ENCODE results near the gene DGKQ. TPM values are rescaled to one million over a fixed set of nuclear protein-coding genes. Genes with fewer than 3 reads are reported as not detected.

DGKQ gene
- total and polyA plus RNA-seq, 2 experiments from 2014 or later: 4.0 to 22.4 TPM

DNA sequence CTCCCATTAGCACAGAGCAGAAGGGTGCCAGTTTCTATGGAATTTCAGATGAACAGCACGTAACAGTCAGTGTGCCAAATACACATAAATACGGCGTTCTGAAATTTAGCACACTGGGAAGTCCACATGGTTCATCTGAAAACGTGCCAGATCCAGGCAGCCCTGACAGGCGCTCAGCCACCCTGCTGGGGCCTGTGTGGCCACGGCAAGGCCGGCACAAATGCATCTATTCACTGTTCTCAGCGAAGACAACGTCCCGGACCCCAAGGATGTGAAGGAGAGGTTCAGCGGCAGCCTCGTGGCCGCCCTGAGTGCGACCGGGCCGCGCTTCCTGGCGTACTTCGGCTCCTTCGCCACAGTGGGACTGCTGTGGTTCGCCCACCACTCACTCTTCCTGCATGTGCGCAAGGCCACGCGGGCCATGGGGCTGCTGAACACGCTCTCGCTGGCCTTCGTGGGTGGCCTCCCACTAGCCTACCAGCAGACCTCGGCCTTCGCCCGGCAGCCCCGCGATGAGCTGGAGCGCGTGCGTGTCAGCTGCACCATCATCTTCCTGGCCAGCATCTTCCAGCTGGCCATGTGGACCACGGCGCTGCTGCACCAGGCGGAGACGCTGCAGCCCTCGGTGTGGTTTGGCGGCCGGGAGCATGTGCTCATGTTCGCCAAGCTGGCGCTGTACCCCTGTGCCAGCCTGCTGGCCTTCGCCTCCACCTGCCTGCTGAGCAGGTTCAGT lies 15.6 kb downstream of the DGKQ start:
- no peak overlapping the region for H3K27ac Mint-ChIP-seq
- H3K4me3 ChIP-seq: no peak overlapping the region
- no peaks in the 10 kb centered on the region for H3F3A ChIP-seq (replicated peaks; ENCODE audit: low read depth)
- no peaks in the 10 kb centered on the region; the same call in 2 of the 3 replicates for H3K36me3 Mint-ChIP-seq (ENCODE audit: low read depth)
- H3K79me2 ChIP-seq (replicated peaks; ENCODE audit: insufficient read depth): no peaks in the 10 kb centered on the region
- H3K9me3 Mint-ChIP-seq: no peaks in the 10 kb centered on the region
- peaks cover 1% of the 10 kb centered on the region for H3K27me3 Mint-ChIP-seq (ENCODE audit: insufficient read depth, low read depth, poor library complexity)
- H3K27me3 ChIP-seq (ENCODE audit: insufficient read depth): no peaks in the 10 kb centered on the region
- no peak overlapping the region for H3K4me2 ChIP-seq
- ATAC-seq: no peak
- H3K9me2 ChIP-seq (ENCODE audit: insufficient read depth): no peaks in the 10 kb centered on the region
- no peaks in the 10 kb centered on the region for H3K4me1 Mint-ChIP-seq
- H3K4me1 ChIP-seq (ENCODE audit: insufficient read depth): no peaks in the 10 kb centered on the region
- H3K27ac ChIP-seq (ENCODE audit: low read depth): no peak overlapping the region
- no peaks in the 10 kb centered on the region for H3K36me3 ChIP-seq (ENCODE audit: insufficient read depth)
- DNase-seq (ENCODE audit: low spot score): no peak
- no peak overlapping the region for H3K4me3 Mint-ChIP-seq
- H4K20me1 ChIP-seq (replicated peaks; ENCODE audit: insufficient read depth): no peaks in the 10 kb centered on the region; the same call in 1 of the 2 replicates
- TF ChIP-seq, protein P1, sequence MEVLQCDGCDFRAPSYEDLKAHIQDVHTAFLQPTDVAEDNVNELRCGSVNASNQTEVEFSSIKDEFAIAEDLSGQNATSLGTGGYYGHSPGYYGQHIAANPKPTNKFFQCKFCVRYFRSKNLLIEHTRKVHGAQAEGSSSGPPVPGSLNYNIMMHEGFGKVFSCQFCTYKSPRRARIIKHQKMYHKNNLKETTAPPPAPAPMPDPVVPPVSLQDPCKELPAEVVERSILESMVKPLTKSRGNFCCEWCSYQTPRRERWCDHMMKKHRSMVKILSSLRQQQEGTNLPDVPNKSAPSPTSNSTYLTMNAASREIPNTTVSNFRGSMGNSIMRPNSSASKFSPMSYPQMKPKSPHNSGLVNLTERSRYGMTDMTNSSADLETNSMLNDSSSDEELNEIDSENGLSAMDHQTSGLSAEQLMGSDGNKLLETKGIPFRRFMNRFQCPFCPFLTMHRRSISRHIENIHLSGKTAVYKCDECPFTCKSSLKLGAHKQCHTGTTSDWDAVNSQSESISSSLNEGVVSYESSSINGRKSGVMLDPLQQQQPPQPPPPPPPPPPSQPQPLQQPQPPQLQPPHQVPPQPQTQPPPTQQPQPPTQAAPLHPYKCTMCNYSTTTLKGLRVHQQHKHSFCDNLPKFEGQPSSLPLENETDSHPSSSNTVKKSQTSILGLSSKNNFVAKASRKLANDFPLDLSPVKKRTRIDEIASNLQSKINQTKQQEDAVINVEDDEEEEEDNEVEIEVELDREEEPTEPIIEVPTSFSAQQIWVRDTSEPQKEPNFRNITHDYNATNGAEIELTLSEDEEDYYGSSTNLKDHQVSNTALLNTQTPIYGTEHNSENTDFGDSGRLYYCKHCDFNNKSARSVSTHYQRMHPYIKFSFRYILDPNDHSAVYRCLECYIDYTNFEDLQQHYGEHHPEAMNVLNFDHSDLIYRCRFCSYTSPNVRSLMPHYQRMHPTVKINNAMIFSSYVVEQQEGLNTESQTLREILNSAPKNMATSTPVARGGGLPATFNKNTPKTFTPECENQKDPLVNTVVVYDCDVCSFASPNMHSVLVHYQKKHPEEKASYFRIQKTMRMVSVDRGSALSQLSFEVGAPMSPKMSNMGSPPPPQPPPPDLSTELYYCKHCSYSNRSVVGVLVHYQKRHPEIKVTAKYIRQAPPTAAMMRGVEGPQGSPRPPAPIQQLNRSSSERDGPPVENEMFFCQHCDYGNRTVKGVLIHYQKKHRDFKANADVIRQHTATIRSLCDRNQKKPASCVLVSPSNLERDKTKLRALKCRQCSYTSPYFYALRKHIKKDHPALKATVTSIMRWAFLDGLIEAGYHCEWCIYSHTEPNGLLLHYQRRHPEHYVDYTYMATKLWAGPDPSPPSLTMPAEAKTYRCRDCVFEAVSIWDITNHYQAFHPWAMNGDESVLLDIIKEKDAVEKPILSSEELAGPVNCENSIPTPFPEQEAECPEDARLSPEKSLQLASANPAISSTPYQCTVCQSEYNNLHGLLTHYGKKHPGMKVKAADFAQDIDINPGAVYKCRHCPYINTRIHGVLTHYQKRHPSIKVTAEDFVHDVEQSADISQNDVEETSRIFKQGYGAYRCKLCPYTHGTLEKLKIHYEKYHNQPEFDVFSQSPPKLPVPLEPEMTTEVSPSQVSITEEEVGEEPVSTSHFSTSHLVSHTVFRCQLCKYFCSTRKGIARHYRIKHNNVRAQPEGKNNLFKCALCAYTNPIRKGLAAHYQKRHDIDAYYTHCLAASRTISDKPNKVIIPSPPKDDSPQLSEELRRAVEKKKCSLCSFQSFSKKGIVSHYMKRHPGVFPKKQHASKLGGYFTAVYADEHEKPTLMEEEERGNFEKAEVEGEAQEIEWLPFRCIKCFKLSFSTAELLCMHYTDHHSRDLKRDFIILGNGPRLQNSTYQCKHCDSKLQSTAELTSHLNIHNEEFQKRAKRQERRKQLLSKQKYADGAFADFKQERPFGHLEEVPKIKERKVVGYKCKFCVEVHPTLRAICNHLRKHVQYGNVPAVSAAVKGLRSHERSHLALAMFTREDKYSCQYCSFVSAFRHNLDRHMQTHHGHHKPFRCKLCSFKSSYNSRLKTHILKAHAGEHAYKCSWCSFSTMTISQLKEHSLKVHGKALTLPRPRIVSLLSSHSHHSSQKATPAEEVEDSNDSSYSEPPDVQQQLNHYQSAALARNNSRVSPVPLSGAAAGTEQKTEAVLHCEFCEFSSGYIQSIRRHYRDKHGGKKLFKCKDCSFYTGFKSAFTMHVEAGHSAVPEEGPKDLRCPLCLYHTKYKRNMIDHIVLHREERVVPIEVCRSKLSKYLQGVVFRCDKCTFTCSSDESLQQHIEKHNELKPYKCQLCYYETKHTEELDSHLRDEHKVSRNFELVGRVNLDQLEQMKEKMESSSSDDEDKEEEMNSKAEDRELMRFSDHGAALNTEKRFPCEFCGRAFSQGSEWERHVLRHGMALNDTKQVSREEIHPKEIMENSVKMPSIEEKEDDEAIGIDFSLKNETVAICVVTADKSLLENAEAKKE (CRISPR knock-in tag; IDR thresholded peaks at IDR 0.05): no peak
- no peak for TF ChIP-seq EZH2phosphoT487 (IDR thresholded peaks at IDR 0.05; ENCODE audit: unreplicated experiment)
- no peak for TF ChIP-seq ZNF114 (CRISPR knock-in tag; IDR thresholded peaks at IDR 0.05)
- TF ChIP-seq EZH2 (IDR thresholded peaks at IDR 0.05; ENCODE audit: low read depth, unreplicated experiment): no peak
- TF ChIP-seq NANOG (IDR thresholded peaks at IDR 0.05; ENCODE audit: borderline replicate concordance): no peak
- TF ChIP-seq, protein P2, sequence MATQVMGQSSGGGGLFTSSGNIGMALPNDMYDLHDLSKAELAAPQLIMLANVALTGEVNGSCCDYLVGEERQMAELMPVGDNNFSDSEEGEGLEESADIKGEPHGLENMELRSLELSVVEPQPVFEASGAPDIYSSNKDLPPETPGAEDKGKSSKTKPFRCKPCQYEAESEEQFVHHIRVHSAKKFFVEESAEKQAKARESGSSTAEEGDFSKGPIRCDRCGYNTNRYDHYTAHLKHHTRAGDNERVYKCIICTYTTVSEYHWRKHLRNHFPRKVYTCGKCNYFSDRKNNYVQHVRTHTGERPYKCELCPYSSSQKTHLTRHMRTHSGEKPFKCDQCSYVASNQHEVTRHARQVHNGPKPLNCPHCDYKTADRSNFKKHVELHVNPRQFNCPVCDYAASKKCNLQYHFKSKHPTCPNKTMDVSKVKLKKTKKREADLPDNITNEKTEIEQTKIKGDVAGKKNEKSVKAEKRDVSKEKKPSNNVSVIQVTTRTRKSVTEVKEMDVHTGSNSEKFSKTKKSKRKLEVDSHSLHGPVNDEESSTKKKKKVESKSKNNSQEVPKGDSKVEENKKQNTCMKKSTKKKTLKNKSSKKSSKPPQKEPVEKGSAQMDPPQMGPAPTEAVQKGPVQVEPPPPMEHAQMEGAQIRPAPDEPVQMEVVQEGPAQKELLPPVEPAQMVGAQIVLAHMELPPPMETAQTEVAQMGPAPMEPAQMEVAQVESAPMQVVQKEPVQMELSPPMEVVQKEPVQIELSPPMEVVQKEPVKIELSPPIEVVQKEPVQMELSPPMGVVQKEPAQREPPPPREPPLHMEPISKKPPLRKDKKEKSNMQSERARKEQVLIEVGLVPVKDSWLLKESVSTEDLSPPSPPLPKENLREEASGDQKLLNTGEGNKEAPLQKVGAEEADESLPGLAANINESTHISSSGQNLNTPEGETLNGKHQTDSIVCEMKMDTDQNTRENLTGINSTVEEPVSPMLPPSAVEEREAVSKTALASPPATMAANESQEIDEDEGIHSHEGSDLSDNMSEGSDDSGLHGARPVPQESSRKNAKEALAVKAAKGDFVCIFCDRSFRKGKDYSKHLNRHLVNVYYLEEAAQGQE (IDR thresholded peaks at IDR 0.05; ENCODE audit: unreplicated experiment): no peak
- TF ChIP-seq ZNF331 (CRISPR knock-in tag; IDR thresholded peaks at IDR 0.05; ENCODE audit: low read depth): no peak
- TF ChIP-seq, protein P3, sequence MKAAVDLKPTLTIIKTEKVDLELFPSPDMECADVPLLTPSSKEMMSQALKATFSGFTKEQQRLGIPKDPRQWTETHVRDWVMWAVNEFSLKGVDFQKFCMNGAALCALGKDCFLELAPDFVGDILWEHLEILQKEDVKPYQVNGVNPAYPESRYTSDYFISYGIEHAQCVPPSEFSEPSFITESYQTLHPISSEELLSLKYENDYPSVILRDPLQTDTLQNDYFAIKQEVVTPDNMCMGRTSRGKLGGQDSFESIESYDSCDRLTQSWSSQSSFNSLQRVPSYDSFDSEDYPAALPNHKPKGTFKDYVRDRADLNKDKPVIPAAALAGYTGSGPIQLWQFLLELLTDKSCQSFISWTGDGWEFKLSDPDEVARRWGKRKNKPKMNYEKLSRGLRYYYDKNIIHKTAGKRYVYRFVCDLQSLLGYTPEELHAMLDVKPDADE (IDR thresholded peaks at IDR 0.05): no peak
- no peak for TF ChIP-seq POLR2AphosphoS5 (IDR thresholded peaks at IDR 0.05; ENCODE audit: low read depth)
- no peak for TF ChIP-seq STAT1 (IDR thresholded peaks at IDR 0.05; ENCODE audit: unreplicated experiment)
- TF ChIP-seq, protein P4, sequence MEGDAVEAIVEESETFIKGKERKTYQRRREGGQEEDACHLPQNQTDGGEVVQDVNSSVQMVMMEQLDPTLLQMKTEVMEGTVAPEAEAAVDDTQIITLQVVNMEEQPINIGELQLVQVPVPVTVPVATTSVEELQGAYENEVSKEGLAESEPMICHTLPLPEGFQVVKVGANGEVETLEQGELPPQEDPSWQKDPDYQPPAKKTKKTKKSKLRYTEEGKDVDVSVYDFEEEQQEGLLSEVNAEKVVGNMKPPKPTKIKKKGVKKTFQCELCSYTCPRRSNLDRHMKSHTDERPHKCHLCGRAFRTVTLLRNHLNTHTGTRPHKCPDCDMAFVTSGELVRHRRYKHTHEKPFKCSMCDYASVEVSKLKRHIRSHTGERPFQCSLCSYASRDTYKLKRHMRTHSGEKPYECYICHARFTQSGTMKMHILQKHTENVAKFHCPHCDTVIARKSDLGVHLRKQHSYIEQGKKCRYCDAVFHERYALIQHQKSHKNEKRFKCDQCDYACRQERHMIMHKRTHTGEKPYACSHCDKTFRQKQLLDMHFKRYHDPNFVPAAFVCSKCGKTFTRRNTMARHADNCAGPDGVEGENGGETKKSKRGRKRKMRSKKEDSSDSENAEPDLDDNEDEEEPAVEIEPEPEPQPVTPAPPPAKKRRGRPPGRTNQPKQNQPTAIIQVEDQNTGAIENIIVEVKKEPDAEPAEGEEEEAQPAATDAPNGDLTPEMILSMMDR (conservative IDR thresholded peaks at IDR 0.05; ENCODE audit: low read depth in 2 of 2): no peak
- no peak for TF ChIP-seq CREB1 (CRISPR knock-in tag; IDR thresholded peaks at IDR 0.05; ENCODE audit: low read depth)
- TF ChIP-seq JUNB (IDR thresholded peaks at IDR 0.05; ENCODE audit: unreplicated experiment): no peak
- H2AFZ ChIP-seq: no peak overlapping the region

Measured in GM23338 (cell line).